ES-I3 (cell line): ENCODE data around the gene NFKB2.

Source experiments
- H3K36me3 ChIP-seq: 2 replicates; pipeline ENCODE4 v1.6.1; 2013; ENCODE audit warnings: mild to moderate bottlenecking, low read length, control low read depth, moderate library complexity; ENCODE audit not compliant: insufficient read depth
- H3K4me1 ChIP-seq: 2 replicates; pipeline ENCODE4 v1.6.1; 2013; ENCODE audit warnings: mild to moderate bottlenecking, control low read depth, low read length; ENCODE audit not compliant: insufficient read depth
- H3K9ac ChIP-seq: 2 replicates; pipeline ENCODE4 v1.6.1; 2013; ENCODE audit warnings: low read depth, mild to moderate bottlenecking, low read length, moderate library complexity
- H3K9me3 ChIP-seq: 2 replicates; pipeline ENCODE4 v1.6.1; 2013; ENCODE audit warnings: mild to moderate bottlenecking, low read length, moderate library complexity; ENCODE audit not compliant: control insufficient read depth, insufficient read depth

The NFKB2 gene

GRCh38 chr10:102451105-102451969 lies 55.8 kb downstream of the NFKB2 start, which contains the start of gene C10orf95:
Gene C10orf95, minus strand, starts transcription at chr10:102451543. Its CDS starts 450 bp downstream, at chr10:102451093.
- H3K9me3 ChIP-seq = no peaks in the 10 kb centered on the region; the same call in 1 of the 2 replicates
- peak within 1 kb of the TSS; percentile 89 for H3K9ac ChIP-seq
- no peaks in the 10 kb centered on the region for H3K36me3 ChIP-seq
- H3K4me1 ChIP-seq = peaks cover 23% of the 10 kb centered on the region
